Tibial artery (tissue), 4 donors: ENCODE measurements around the gene CMAS.
"Not testable (repeated sequence)": the region's sequence is repeated elsewhere in the genome, so short reads cannot be mapped to it uniquely, and the experiment has no call there.

Source experiments
- DNase-seq, 2 donors: peaks; one replicate each; pipeline ENCODE4 v3.0.0-alpha.2; 2019
- H3K27ac ChIP-seq, 2 donors: fragments of 200-600 bp; sonication (generic) in 1 of 2; 1 replicate in 1 of 2; 2 replicates in 1 of 2; pipeline ENCODE4 v1.5.1; 2018 to 2019; ENCODE audit warnings: mild to moderate bottlenecking in 1 of 2
- H3K27me3 ChIP-seq, 2 donors: fragments of 200-600 bp; sonication (generic) in 1 of 2; one replicate each; pipeline versions ENCODE4 v1.5.1 to v1.6.0; 2016 to 2019
- H3K36me3 ChIP-seq, 3 donors: fragments of 200-600 bp; sonication (generic) in 2 of 3; one replicate each; pipeline ENCODE4 v1.5.1; 2016 to 2019; ENCODE audit warnings: mild to moderate bottlenecking in 2 of 3
- H3K4me1 ChIP-seq, 4 donors: fragments of 200-600 bp; sonication (generic) in 2 of 4; 1 replicate in 3 of 4; 2 replicates in 1 of 4; pipeline ENCODE4 v1.5.1; 2016 to 2019
- H3K4me3 ChIP-seq, 2 donors: fragments of 200-600 bp; sonication (generic) in 1 of 2; 1 replicate in 1 of 2; 2 replicates in 1 of 2; pipeline ENCODE4 v1.5.1; 2018 to 2019; ENCODE audit warnings: mild to moderate bottlenecking in 2 of 2
- H3K9me3 ChIP-seq, 3 donors: fragments of 200-600 bp; sonication (generic) in 1 of 3; one replicate each; pipeline ENCODE4 v1.5.1; 2016 to 2019
- CTCF ChIP-seq, 2 experiments: fragments of 200-600 bp in 1 of 2; fragments of 450-650 bp in 1 of 2; IDR thresholded peaks; one replicate each; pipeline ENCODE4 v1.5.1; 2017 to 2019; ENCODE audit warnings: antibody characterized with exemption in 2 of 2, mild to moderate bottlenecking in 1 of 2, moderate library complexity in 1 of 2
- intact Hi-C: fragments of 100-400 bp; cut with DNase I; formaldehyde crosslinking; loops from one replicate; pipeline ENCODE4 v1.15.0; 2023; ENCODE audit warnings: low total_unique reads

The CMAS gene

DNA sequence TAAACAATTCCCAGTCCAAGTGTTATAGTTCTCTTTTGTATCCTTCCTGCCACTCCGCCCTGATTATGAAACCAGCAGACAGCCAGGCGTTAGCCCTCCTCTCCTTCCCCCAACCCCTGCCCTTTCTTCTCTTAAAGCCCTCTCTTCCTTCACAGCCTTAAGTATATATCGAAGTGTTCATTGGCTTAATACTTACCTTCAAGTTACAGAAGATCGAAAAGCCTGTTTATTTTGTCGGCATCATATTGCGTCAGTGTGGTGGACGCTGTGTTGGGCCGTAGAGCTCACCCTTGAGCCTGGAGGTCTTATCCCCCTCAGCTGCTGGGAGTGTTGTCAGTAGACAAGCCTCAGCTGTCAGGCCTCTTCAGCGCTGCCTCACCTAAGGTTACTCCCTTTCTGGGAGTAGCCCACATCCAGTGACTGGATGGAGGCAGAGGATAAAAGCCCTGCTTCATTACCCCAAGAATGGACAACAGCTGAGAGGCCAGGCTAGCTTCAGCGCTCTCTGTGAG lies 36.2 kb downstream of the CMAS start:
- no peak for TF ChIP-seq CTCF (IDR thresholded peaks at IDR 0.05)
- H3K4me1 ChIP-seq: no peaks in the 10 kb centered on the region
- no peak for DNase-seq
- H3K27me3 ChIP-seq: no peaks in the 10 kb centered on the region
- no peak overlapping the region for H3K27ac ChIP-seq
- H3K9me3 ChIP-seq: no peaks in the 10 kb centered on the region
- intact Hi-C loops: loop anchor here (1.0 to 10.0 kb wide), 2 partner anchors 253 to 363 kb away; no protein-coding TSS in a partner anchor
- no peaks in the 10 kb centered on the region for H3K36me3 ChIP-seq
- no peak overlapping the region for H3K4me3 ChIP-seq

- Histone ChIP-seq H3K27me3 (no peaks in the 10 kb centered on the region), H3K9me3 (no peaks in the 10 kb centered on the region), H3K36me3 (no peaks in the 10 kb centered on the region), H3K4me1 (no peaks in the 10 kb centered on the region), H3K27ac (no peak overlapping the region), H3K4me3 (no peak overlapping the region)
- no peak for DNase-seq
- peak; percentile 47 to 61 for TF ChIP-seq CTCF (IDR thresholded peaks at IDR 0.05)
- intact Hi-C loops: loop anchor here (10.0 kb wide), 1 partner anchor 362 kb away; no protein-coding TSS in a partner anchor
These were observed 37.1 kb downstream of the CMAS start for GRCh38 chr12:22083167-22083566.

DNA sequence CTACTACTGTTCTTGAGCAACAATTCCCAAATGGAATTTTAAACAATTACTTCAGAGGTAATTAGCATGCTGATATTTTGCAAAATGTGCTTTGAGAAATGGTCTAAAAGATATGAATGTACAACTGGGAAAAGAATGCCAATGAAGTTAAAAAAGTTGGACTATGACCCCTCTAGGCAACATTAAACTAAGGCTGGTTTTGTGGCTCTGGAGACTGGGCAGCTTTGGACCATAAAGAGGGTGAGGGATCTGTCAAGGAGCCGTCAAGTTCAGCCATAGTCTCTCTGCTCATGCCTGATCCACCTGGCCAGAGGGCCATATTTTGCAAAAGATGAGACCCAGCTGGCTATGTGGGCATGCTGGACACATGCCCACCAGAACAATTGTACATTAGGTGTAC lies 38.8 kb downstream of the CMAS start:
- Histone ChIP-seq H3K27me3 (no peaks in the 10 kb centered on the region), H3K9me3 (no peaks in the 10 kb centered on the region), H3K4me1 (no peaks in the 10 kb centered on the region), H3K36me3 (no peaks in the 10 kb centered on the region), H3K4me3 (no peak overlapping the region), H3K27ac (no peak overlapping the region)
- no peak for TF ChIP-seq CTCF (IDR thresholded peaks at IDR 0.05)
- DNase-seq: no peak
- intact Hi-C loops: loop anchor here (10.0 kb wide), 1 partner anchor 360 kb away; no protein-coding TSS in a partner anchor

DNA sequence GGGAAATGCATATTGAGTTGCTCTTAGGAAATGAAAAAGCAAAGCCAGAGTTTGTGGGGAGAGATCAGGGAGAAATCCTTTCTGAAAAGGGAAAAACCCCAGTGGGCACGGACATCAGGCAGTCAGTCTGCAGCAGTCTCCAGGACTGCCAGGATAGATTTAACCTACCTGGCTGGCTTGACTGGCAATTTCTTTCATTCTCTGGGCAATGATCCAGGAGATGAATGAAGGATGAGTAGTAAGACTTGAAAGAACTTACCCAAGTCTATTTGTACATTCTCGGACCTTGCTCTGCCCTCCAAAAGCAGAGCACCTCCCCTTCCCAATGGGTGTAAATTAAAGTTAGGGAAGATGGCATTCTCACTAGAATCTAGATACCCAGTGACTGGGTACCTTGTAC lies 42.9 kb downstream of the CMAS start:
- DNase-seq: no peak
- Histone ChIP-seq H3K27me3 (no peaks in the 10 kb centered on the region), H3K9me3 (no peaks in the 10 kb centered on the region), H3K4me1 (no peaks in the 10 kb centered on the region), H3K4me3 (no peak overlapping the region), H3K36me3 (no peaks in the 10 kb centered on the region), H3K27ac (no peak overlapping the region)
- intact Hi-C loops: loop anchor here (10.0 kb wide), 1 partner anchor 356 kb away; no protein-coding TSS in a partner anchor
- TF ChIP-seq CTCF (IDR thresholded peaks at IDR 0.05): no peak

DNA sequence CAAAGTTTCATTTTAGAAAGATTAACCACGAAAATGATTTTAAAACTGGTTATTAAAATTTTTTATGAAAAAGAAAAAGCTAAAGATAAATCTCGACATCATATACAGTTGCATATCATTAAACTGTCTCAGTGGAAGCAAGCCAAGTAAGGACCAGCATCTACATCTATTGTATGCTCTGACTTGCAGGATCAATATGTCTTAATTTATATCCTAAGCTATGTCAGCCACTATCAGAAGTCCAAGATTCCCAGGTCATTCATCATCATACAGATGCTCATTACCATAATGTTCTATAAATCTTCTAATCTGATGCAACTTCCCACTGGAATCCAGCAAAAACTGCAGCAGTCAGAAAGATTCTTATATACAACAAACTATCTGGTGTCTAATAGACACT lies 43.5 kb downstream of the CMAS start:
- no peak overlapping the region for H3K27ac ChIP-seq
- H3K36me3 ChIP-seq: no peaks in the 10 kb centered on the region
- intact Hi-C loops: loop anchor here (10.0 kb wide), 1 partner anchor 355 kb away; no protein-coding TSS in a partner anchor
- no peak for TF ChIP-seq CTCF (IDR thresholded peaks at IDR 0.05)
- H3K4me1 ChIP-seq: no peaks in the 10 kb centered on the region
- H3K9me3 ChIP-seq: no peaks in the 10 kb centered on the region
- H3K27me3 ChIP-seq: no peaks in the 10 kb centered on the region
- no peak overlapping the region for H3K4me3 ChIP-seq
- no peak for DNase-seq

DNA sequence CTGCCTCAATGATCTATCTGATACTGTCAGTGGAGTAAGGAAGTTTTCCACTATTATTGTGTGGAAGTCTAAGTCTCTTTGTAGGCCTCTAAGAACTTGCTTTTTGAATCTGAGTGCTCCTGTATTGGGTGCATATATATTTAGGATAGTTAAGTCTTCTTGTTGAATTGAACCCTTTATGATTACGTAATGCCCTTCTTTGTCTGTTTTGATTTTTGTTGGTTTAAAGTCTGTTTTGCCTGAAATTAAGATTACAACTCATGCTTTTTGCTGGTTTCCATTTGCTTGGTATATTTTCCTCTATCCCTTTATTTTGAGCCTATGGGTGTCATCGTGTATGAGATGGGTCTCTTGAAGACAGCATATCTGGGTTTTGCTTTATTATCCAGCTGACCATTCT lies 53.0 kb downstream of the CMAS start:
- intact Hi-C loops, H3K27me3 ChIP-seq, H3K9me3 ChIP-seq, H3K27ac ChIP-seq, H3K36me3 ChIP-seq, H3K4me1 ChIP-seq, DNase-seq, H3K4me3 ChIP-seq: not testable (repeated sequence)
